H1 (cell line): Measurements from ENCODE around the gene ARRDC1. TPM values are rescaled to one million over a fixed set of nuclear protein-coding genes. Genes with fewer than 3 reads are reported as not detected.

ENCODE experiments used
- BCL11A ChIP-seq, 2 experiments: IDR thresholded peaks; one replicate each; pipeline ENCODE4 v1.6.1; 2011; ENCODE audit warnings: low read depth in 2 of 2, low read length in 2 of 2, mild to moderate bottlenecking in 2 of 2
- BRCA1 ChIP-seq: IDR thresholded peaks from 2 replicates; pipeline ENCODE4 v1.6.1; 2012; ENCODE audit warnings: low read depth, low read length, improper control_type of control experiment
- CHD7 ChIP-seq: fragments of 300-600 bp; sonication (generic); IDR thresholded peaks from 2 replicates; pipeline ENCODE4 v1.7.1; 2012; ENCODE audit warnings: low read length, moderate library complexity, mild to moderate bottlenecking, inconsistent platforms; ENCODE audit not compliant: insufficient replicate concordance
- HDAC2 ChIP-seq, 2 experiments: fragments of 300-600 bp in 1 of 2; sonication (generic) in 1 of 2; IDR thresholded peaks; 2 replicates each; pipeline ENCODE4 v1.6.1; 2011 to 2012; ENCODE audit warnings: low read depth in 2 of 2, low read length in 2 of 2, mild to moderate bottlenecking in 2 of 2, moderate library complexity in 2 of 2, borderline replicate concordance in 1 of 2, inconsistent platforms in 1 of 2
- HDAC6 ChIP-seq: IDR thresholded peaks from one replicate; pipeline ENCODE4 v1.7.1; 2012; ENCODE audit warnings: low read depth, mild to moderate bottlenecking, inconsistent platforms, low read length, moderate library complexity
- KDM5A ChIP-seq: fragments of 200-600 bp; IDR thresholded peaks from 2 replicates; pipeline ENCODE4 v1.7.1; 2012; ENCODE audit warnings: mild to moderate bottlenecking, low read length, inconsistent platforms, mixed read lengths
- PHF8 ChIP-seq: fragments of 200-600 bp; sonication (generic); conservative IDR thresholded peaks from 2 replicates; pipeline ENCODE4 v1.7.1; 2012; ENCODE audit warnings: low read depth, mild to moderate bottlenecking, inconsistent platforms, low read length, moderate library complexity
- SIN3A ChIP-seq, 2 experiments: IDR thresholded peaks in 1 of 2; conservative IDR thresholded peaks in 1 of 2; 2 replicates each; pipeline ENCODE4 v1.6.1; 2011 to 2012; ENCODE audit warnings: low read length in 2 of 2, improper control_type of control experiment in 1 of 2, low read depth in 1 of 2, mild to moderate bottlenecking in 1 of 2
- SIRT6 ChIP-seq: IDR thresholded peaks from one replicate; pipeline ENCODE4 v1.7.1; 2012; ENCODE audit warnings: low read length, inconsistent platforms
- SP2 ChIP-seq: IDR thresholded peaks from 2 replicates; pipeline ENCODE4 v1.6.1; 2012; ENCODE audit warnings: mild to moderate bottlenecking, low read length, inconsistent platforms
- TBP ChIP-seq: IDR thresholded peaks from 2 replicates; pipeline ENCODE4 v1.6.1; 2011; ENCODE audit warnings: low read depth, low read length, improper control_type of control experiment
- polyA plus RNA-seq, 7 experiments: library from polyadenylated mRNA; depleted of rRNA in 3 of 7; stranded (reverse) in 5 of 7; unstranded in 2 of 7; fragments of >200 nt in 5 of 7; fragments of 200-250 nt in 2 of 7; gene quantifications; 1 replicate in 5 of 7; 2 replicates in 1 of 7; 4 replicates in 1 of 7; pipeline versions ENCODE4 v1.2.1 to v1.2.3, GENCODE V29; 2011 to 2013; ENCODE audit warnings: missing spikeins in 2 of 7, mixed read lengths in 2 of 7
- total RNA-seq: library from RNA; stranded (reverse); fragmentation: NEBNext Ultra II Directional; extraction: Animal tissue kit (Norgen Biotek cat#: 25700); gene quantifications from 2 replicates; pipeline ENCODE4 v1.2.1, GENCODE V29; 2021

ARRDC1 gene
- total and polyA plus RNA-seq, 2 of the 8 experiments (the other 6 are each of a cell fraction or from before 2014, with no cell fraction given) = 22.0 to 58.4 TPM

- TF ChIP-seq CHD7 = no peak
- no peak for TF ChIP-seq TBP
- no peak for TF ChIP-seq BCL11A (IDR thresholded peaks at IDR 0.05; ENCODE audit: low read depth in 2 of 2, low read length in 2 of 2)
- no peak for TF ChIP-seq HDAC2 (IDR thresholded peaks at IDR 0.05; ENCODE audit: borderline replicate concordance in 1 of 2, low read depth in 2 of 2, low read length in 2 of 2)
- TF ChIP-seq KDM5A = no peak
- TF ChIP-seq PHF8 = no peak
- TF ChIP-seq SIN3A (conservative IDR thresholded peaks at IDR 0.05 in 1 of 2, IDR thresholded peaks at IDR 0.05 in 1 of 2; ENCODE audit: low read depth in 1 of 2, low read length in 2 of 2) = no peak
- TF ChIP-seq SP2 = no peak
- TF ChIP-seq SIRT6 = no peak
- TF ChIP-seq HDAC6 = no peak
- TF ChIP-seq BRCA1 = no peak
These were observed 12.3 kb upstream of the ARRDC1 start (continued) for GRCh38 chr9:137593176-137593575.
